ENCODE results near the gene TECTB.

- TF ChIP-seq CTCF (IDR thresholded peaks at IDR 0.05) (no peak), POLR2A (IDR thresholded peaks at IDR 0.05) (no peak), POLR2AphosphoS5 (IDR thresholded peaks at IDR 0.05) (no peak)
Measured at GRCh38 chr10:112353046-112353445, 69.8 kb downstream of the TECTB start.
